H9 (cell line): ENCODE data around the gene DLGAP4. TPM values are rescaled to one million over a fixed set of nuclear protein-coding genes. Genes with fewer than 3 reads are reported as not detected.

Source experiments
- DNase-seq: peaks from one replicate; pipeline ENCODE4 v3.0.0-alpha.2; 2017
- H2AFZ ChIP-seq: one replicate; pipeline ENCODE4 v1.6.1; 2013; ENCODE audit warnings: mild to moderate bottlenecking, low read length, control low read depth, moderate library complexity
- H2AK5ac ChIP-seq: 2 replicates; pipeline ENCODE4 v1.6.1; 2013; ENCODE audit warnings: low read length, control low read depth, mixed read lengths; ENCODE audit not compliant: insufficient read length
- H2BK120ac ChIP-seq: one replicate; pipeline ENCODE4 v1.6.1; 2013; ENCODE audit warnings: low read depth, mild to moderate bottlenecking, low read length, control low read depth, inconsistent platforms; ENCODE audit not compliant: poor library complexity, severe bottlenecking
- H2BK12ac ChIP-seq: 2 replicates; pipeline ENCODE4 v1.6.1; 2013; ENCODE audit warnings: low read length, control low read depth, mixed read lengths, low read depth; ENCODE audit not compliant: insufficient read length
- H2BK15ac ChIP-seq: 2 replicates; pipeline ENCODE4 v1.6.1; 2013; ENCODE audit warnings: low read depth, low read length, control low read depth
- H2BK20ac ChIP-seq: one replicate; pipeline ENCODE4 v1.6.1; 2013; ENCODE audit warnings: low read depth, mild to moderate bottlenecking, low read length, control low read depth, inconsistent platforms; ENCODE audit not compliant: poor library complexity, severe bottlenecking
- H2BK5ac ChIP-seq: 2 replicates; pipeline ENCODE4 v1.6.1; 2013; ENCODE audit warnings: low read length, control low read depth, mixed read lengths; ENCODE audit not compliant: insufficient read length
- H3K14ac ChIP-seq: 2 replicates; pipeline ENCODE4 v1.6.1; 2013; ENCODE audit warnings: low read length, control low read depth; ENCODE audit not compliant: insufficient read depth
- H3K18ac ChIP-seq: 2 replicates; pipeline ENCODE4 v1.6.1; 2013; ENCODE audit warnings: low read depth, mild to moderate bottlenecking, mixed read lengths, low read length, control low read depth; ENCODE audit not compliant: insufficient read length
- H3K23ac ChIP-seq: 2 replicates; pipeline ENCODE4 v1.6.1; 2013; ENCODE audit warnings: low read length, control low read depth, mixed read lengths, low read depth; ENCODE audit not compliant: insufficient read length
- H3K23me2 ChIP-seq: 2 replicates; pipeline ENCODE4 v1.6.1; 2013; ENCODE audit warnings: low read depth, mild to moderate bottlenecking, mixed read lengths, low read length, control low read depth; ENCODE audit not compliant: insufficient read length, poor library complexity, severe bottlenecking
- H3K27ac ChIP-seq: 2 replicates; pipeline ENCODE4 v1.5.1; 2013; ENCODE audit warnings: low read length, control low read depth, mixed read lengths, low read depth; ENCODE audit not compliant: insufficient read length
- H3K27me3 ChIP-seq: 2 replicates; pipeline ENCODE4 v1.6.1; 2013; ENCODE audit warnings: low read length, control low read depth, inconsistent platforms; ENCODE audit not compliant: insufficient read depth
- H3K4ac ChIP-seq: 2 replicates; pipeline ENCODE4 v1.6.1; 2013; ENCODE audit warnings: low read depth, mild to moderate bottlenecking, control low read depth, inconsistent platforms, low read length, moderate library complexity
- H3K4me1 ChIP-seq: 2 replicates; pipeline ENCODE4 v1.6.1; 2013; ENCODE audit warnings: low read length, control low read depth, inconsistent platforms; ENCODE audit not compliant: insufficient read depth
- H3K4me2 ChIP-seq: 2 replicates; pipeline ENCODE4 v1.6.1; 2013; ENCODE audit warnings: low read length, control low read depth, mixed read lengths; ENCODE audit not compliant: insufficient read length, insufficient read depth
- H3K56ac ChIP-seq: 2 replicates; pipeline ENCODE4 v1.6.1; 2013; ENCODE audit warnings: low read depth, mild to moderate bottlenecking, mixed read lengths, low read length, control low read depth; ENCODE audit not compliant: insufficient read length
- H3K79me1 ChIP-seq: 2 replicates; pipeline ENCODE4 v1.6.1; 2013; ENCODE audit warnings: low read depth, mild to moderate bottlenecking, moderate library complexity, low read length, control low read depth, inconsistent platforms; ENCODE audit not compliant: insufficient read depth, poor library complexity, severe bottlenecking
- H3K79me2 ChIP-seq: 2 replicates; pipeline ENCODE4 v1.6.1; 2013; ENCODE audit warnings: low read length, control low read depth, inconsistent platforms; ENCODE audit not compliant: insufficient read depth
- H3K9ac ChIP-seq: 2 replicates; pipeline ENCODE4 v1.6.1; 2013; ENCODE audit warnings: low read length, control low read depth, mixed read lengths; ENCODE audit not compliant: insufficient read length; ENCODE audit errors: extremely low read depth
- H3K9me3 ChIP-seq: one replicate; pipeline ENCODE4 v1.6.1; 2013; ENCODE audit warnings: low read depth, low read length, inconsistent platforms; ENCODE audit not compliant: control insufficient read depth
- H3T11ph ChIP-seq: one replicate; pipeline ENCODE4 v1.6.1; 2013; ENCODE audit warnings: mild to moderate bottlenecking, low read length, control low read depth, inconsistent platforms
- H4K20me1 ChIP-seq: one replicate; pipeline ENCODE4 v1.6.1; 2013; ENCODE audit not compliant: control insufficient read depth, insufficient read length, insufficient read depth
- H4K5ac ChIP-seq: 2 replicates; pipeline ENCODE4 v1.6.1; 2013; ENCODE audit warnings: low read depth, mild to moderate bottlenecking, mixed read lengths, low read length, control low read depth; ENCODE audit not compliant: insufficient read length
- H4K8ac ChIP-seq: replicated peaks from 2 replicates; pipeline ENCODE4 v1.6.1; 2013; ENCODE audit warnings: low read length, control low read depth, mixed read lengths, low read depth; ENCODE audit not compliant: insufficient read length
- H4K91ac ChIP-seq: 2 replicates; pipeline ENCODE4 v1.6.1; 2013; ENCODE audit warnings: low read depth, mild to moderate bottlenecking, moderate library complexity, mixed read lengths, low read length, control low read depth; ENCODE audit not compliant: insufficient read length
- H3K27ac Mint-ChIP-seq, 3 experiments: 2 replicates in 2 of 3; 3 replicates in 1 of 3; pipeline ENCODE4 v1.8.0; 2020 to 2021; ENCODE audit warnings: mixed read lengths in 3 of 3, mild to moderate bottlenecking in 1 of 3, moderate library complexity in 1 of 3
- H3K27me3 Mint-ChIP-seq: 2 replicates; pipeline ENCODE4 v1.8.0; 2021; ENCODE audit warnings: low read depth, mild to moderate bottlenecking, moderate library complexity, mixed read lengths
- H3K36me3 Mint-ChIP-seq, 3 experiments: 2 replicates in 2 of 3; 3 replicates in 1 of 3; pipeline ENCODE4 v1.8.0; 2020 to 2021; ENCODE audit warnings: low read depth in 3 of 3, mixed read lengths in 3 of 3; ENCODE audit not compliant: insufficient read depth in 1 of 3
- H3K4me1 Mint-ChIP-seq, 2 experiments: 2 replicates each; pipeline ENCODE4 v1.8.0; 2020; ENCODE audit warnings: mixed read lengths in 2 of 2
- H3K4me3 Mint-ChIP-seq, 2 experiments: 2 replicates in 1 of 2; 3 replicates in 1 of 2; pipeline ENCODE4 v1.8.0; 2020 to 2021; ENCODE audit warnings: mild to moderate bottlenecking in 2 of 2, mixed read lengths in 2 of 2, moderate library complexity in 1 of 2
- H3K9me3 Mint-ChIP-seq, 2 experiments: 2 replicates in 1 of 2; 3 replicates in 1 of 2; pipeline ENCODE4 v1.8.0; 2020; ENCODE audit warnings: mild to moderate bottlenecking in 2 of 2, mixed read lengths in 2 of 2, moderate library complexity in 1 of 2
- whole genome bisulfite sequencing: extraction: QIAGEN DNeasy Blood & Tissue Kit; methylation state at CpG from one replicate; pipeline ENCODE4 v1.1.7; 2013; ENCODE audit warnings: missing lambda C conversion rate, low lambda C conversion rate, mixed read lengths; ENCODE audit not compliant: insufficient read length; ENCODE audit errors: extremely low coverage; 5-methylcytosine and 5-hydroxymethylcytosine counted together
- total RNA-seq: library from RNA; stranded (reverse); gene quantifications from 2 replicates; pipeline ENCODE4 v1.2.1, GENCODE V29; 2021
- TF ChIP-seq, protein P1 (sequence below): fragments of 200-600 bp; sonication (generic); conservative IDR thresholded peaks from 3 replicates; pipeline ENCODE4 v1.8.0; 2021; ENCODE audit warnings: antibody characterized with exemption, mild to moderate bottlenecking

Gene DLGAP4
- total RNA-seq, 1 experiment from 2014 or later: 48.0 TPM

DNA sequence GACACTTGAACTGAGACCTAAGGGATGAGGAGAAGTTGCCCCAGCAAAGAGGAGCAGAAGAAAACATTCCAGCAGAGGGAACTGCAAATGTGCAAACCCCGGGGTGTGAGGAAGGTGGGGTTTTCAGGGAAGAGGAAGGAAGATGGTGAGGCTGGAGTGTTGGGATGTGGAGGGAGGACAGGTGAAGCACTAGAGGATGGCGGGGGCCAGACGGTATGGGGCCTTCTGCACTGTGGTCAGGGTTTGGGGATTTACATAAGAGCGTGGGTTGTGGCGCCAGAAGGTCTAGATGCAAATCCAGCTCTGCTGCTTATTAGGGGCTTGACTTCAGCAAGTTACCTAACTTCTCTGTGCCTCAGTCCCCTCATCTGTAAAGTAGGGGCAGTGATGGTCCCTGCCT lies 16.0 kb downstream of the DLGAP4 start:
- H4K5ac ChIP-seq: no peak overlapping the region
- no CpG with 5 or more reads among the region's 5 CpGs for WGBS
- no peak overlapping the region for H4K8ac ChIP-seq
- no peaks in the 10 kb centered on the region for H3K4me1 ChIP-seq
- H2BK120ac ChIP-seq: no peak overlapping the region
- H3K18ac ChIP-seq: no peak overlapping the region
- TF ChIP-seq, protein P1, sequence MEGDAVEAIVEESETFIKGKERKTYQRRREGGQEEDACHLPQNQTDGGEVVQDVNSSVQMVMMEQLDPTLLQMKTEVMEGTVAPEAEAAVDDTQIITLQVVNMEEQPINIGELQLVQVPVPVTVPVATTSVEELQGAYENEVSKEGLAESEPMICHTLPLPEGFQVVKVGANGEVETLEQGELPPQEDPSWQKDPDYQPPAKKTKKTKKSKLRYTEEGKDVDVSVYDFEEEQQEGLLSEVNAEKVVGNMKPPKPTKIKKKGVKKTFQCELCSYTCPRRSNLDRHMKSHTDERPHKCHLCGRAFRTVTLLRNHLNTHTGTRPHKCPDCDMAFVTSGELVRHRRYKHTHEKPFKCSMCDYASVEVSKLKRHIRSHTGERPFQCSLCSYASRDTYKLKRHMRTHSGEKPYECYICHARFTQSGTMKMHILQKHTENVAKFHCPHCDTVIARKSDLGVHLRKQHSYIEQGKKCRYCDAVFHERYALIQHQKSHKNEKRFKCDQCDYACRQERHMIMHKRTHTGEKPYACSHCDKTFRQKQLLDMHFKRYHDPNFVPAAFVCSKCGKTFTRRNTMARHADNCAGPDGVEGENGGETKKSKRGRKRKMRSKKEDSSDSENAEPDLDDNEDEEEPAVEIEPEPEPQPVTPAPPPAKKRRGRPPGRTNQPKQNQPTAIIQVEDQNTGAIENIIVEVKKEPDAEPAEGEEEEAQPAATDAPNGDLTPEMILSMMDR: no peak
- H3K9me3 ChIP-seq: no peaks in the 10 kb centered on the region
- H2AFZ ChIP-seq: no peak overlapping the region
- H3K27ac ChIP-seq: no peak overlapping the region
- H3K4me2 ChIP-seq: no peak overlapping the region
- H3K4ac ChIP-seq: no peak overlapping the region
- no peaks in the 10 kb centered on the region for H3K23me2 ChIP-seq
- H3K14ac ChIP-seq: no peak overlapping the region
- Mint-ChIP-seq H3K36me3 (peaks cover 0 to 4% (median 1%) of the 10 kb centered on the region in 3 experiments; a peak in 2 of 7 replicates), H3K27me3 (peaks cover 16% of the 10 kb centered on the region), H3K4me1 (peaks cover 8 to 14% of the 10 kb centered on the region in 2 experiments), H3K9me3 (peaks cover 3 to 12% of the 10 kb centered on the region in 2 experiments), H3K27ac (no peak overlapping the region), H3K4me3 (no peak overlapping the region)
- H4K20me1 ChIP-seq: no peaks in the 10 kb centered on the region
- no peak overlapping the region for H3K23ac ChIP-seq
- H2BK15ac ChIP-seq: no peak overlapping the region
- H3K9ac ChIP-seq: no peak overlapping the region
- H3T11ph ChIP-seq: no peak overlapping the region
- H2BK12ac ChIP-seq: no peak overlapping the region
- H3K27me3 ChIP-seq: no peaks in the 10 kb centered on the region
- no peak overlapping the region for H3K56ac ChIP-seq
- no peaks in the 10 kb centered on the region for H3K79me1 ChIP-seq
- H2BK5ac ChIP-seq: no peak overlapping the region
- no peak overlapping the region for H4K91ac ChIP-seq
- no peak overlapping the region for H2AK5ac ChIP-seq
- H3K79me2 ChIP-seq: no peaks in the 10 kb centered on the region
- H2BK20ac ChIP-seq: no peak overlapping the region
- DNase-seq: no peak
